HG03460 (cell line): ENCODE results near the gene MRPL3.

Source experiments
- ATAC-seq: cut with Tn5 transposase; IDR thresholded peaks from one replicate; pipeline ENCODE4 v1.9.1; 2021; ENCODE audit not compliant: unreplicated experiment

MRPL3 gene

GRCh38 chr3:131421301-131421700, 81.5 kb downstream of the MRPL3 start:
- no peak for ATAC-seq

GRCh38 chr3:131417751-131418150, 85.0 kb downstream of the MRPL3 start:
- ATAC-seq: no peak
